Thymus (tissue), 14 donors: ENCODE measurements around the gene MYLK2. TPM values are rescaled to one million over a fixed set of nuclear protein-coding genes. Genes with fewer than 3 reads are reported as not detected.

Experiments used
- DNase-seq, 9 donors: peaks; one replicate each; pipeline ENCODE4 v3.0.0-alpha.2; 2013; ENCODE audit warnings: low spot score in 9 of 9, low read depth in 6 of 9, missing footprints in 1 of 9
- H3K27ac ChIP-seq, 2 donors: one replicate each; pipeline ENCODE4 v1.5.1; 2013; ENCODE audit warnings: control low read depth in 1 of 2, low read depth in 1 of 2, low read length in 1 of 2, mild to moderate bottlenecking in 1 of 2, moderate library complexity in 1 of 2
- H3K27me3 ChIP-seq, 2 donors: one replicate each; pipeline ENCODE4 v1.5.1; 2013; ENCODE audit warnings: low read length in 1 of 2; ENCODE audit not compliant: control insufficient read depth in 2 of 2, insufficient read depth in 1 of 2
- H3K36me3 ChIP-seq, 2 donors: one replicate each; pipeline ENCODE4 v1.5.1; 2013; ENCODE audit warnings: low read length in 1 of 2, mild to moderate bottlenecking in 1 of 2, moderate library complexity in 1 of 2; ENCODE audit not compliant: control insufficient read depth in 2 of 2, insufficient read depth in 2 of 2
- H3K4me1 ChIP-seq, 2 donors: one replicate each; pipeline ENCODE4 v1.5.1; 2013; ENCODE audit warnings: low read length in 2 of 2; ENCODE audit not compliant: control insufficient read depth in 2 of 2, insufficient read depth in 2 of 2
- H3K4me3 ChIP-seq, 2 donors: one replicate each; pipeline ENCODE4 v1.5.1; 2013; ENCODE audit warnings: low read length in 2 of 2, control low read depth in 1 of 2, mild to moderate bottlenecking in 1 of 2
- H3K9me3 ChIP-seq, 2 donors: one replicate each; pipeline ENCODE4 v1.5.1; 2013; ENCODE audit warnings: low read length in 1 of 2, mild to moderate bottlenecking in 1 of 2; ENCODE audit not compliant: control insufficient read depth in 2 of 2, insufficient read depth in 1 of 2
- WGBS: extraction: QIAGEN DNeasy Blood & Tissue Kit; methylation state at CpG from one replicate; pipeline ENCODE4 v1.1.7; 2013; 5-methylcytosine and 5-hydroxymethylcytosine counted together
- long read RNA-seq, 10 donors: transcript quantifications; one replicate each; lab custom pipeline, GENCODE V29; 2026
- polyA plus RNA-seq: library from polyadenylated mRNA; stranded (reverse); fragments of 200-250 nt; gene quantifications from one replicate; pipeline ENCODE4 v1.2.3, GENCODE V29; 2013
- total RNA-seq: library from RNA; stranded (reverse); fragments of 120-200 nt; gene quantifications from one replicate; pipeline ENCODE4 v1.2.4, GENCODE V29; 2013
- donor health status: healthy.

The MYLK2 gene
- total RNA-seq (0.66 TPM), polyA plus RNA-seq (1.4 TPM)
- long read RNA-seq, donor 1 = 0 reads
- long read RNA-seq, donor 2 = 0 reads
- long read RNA-seq, donor 3, partial matches to known transcripts = 0 of 1 reads
- long read RNA-seq, donor 3, other reads (novel, unspliced or antisense) = 0 of 1 reads
- long read RNA-seq, donor 4 = 0 reads
- long read RNA-seq, donor 5 = 0 reads
- long read RNA-seq, donor 6 = 0 reads
- long read RNA-seq, donor 7 = 0 reads
- long read RNA-seq, donor 8 = 0 reads
- long read RNA-seq, donor 9 = 0 reads
- long read RNA-seq, donor 10 = 0 reads

GRCh38 chr20:31819083-31819784 is at the start of gene MYLK2:
TSS of gene MYLK2 (plus strand) at chr20:31819356. CDS start at chr20:31819581, 225 bp downstream.
- 93% methylated on average over 16 of the region's 16 CpGs for WGBS
- H3K4me1 ChIP-seq = peaks cover 0 to 6% of the 10 kb centered on the region in 2 donors
- no peak for DNase-seq
- no peak within 1 kb of the TSS for H3K4me3 ChIP-seq
- no peaks in the 10 kb centered on the region for H3K36me3 ChIP-seq
- no peaks in the 10 kb centered on the region for H3K9me3 ChIP-seq
- H3K27me3 ChIP-seq = peaks cover 0 to 2% of the 10 kb centered on the region in 2 donors
- no peak within 1 kb of the TSS for H3K27ac ChIP-seq

GRCh38 chr20:31769681-31770080 is 49.5 kb upstream of the MYLK2 start:
- Histone ChIP-seq H3K36me3 (peaks cover 34 to 71% of the 10 kb centered on the region in 2 donors), H3K4me3 (no peak overlapping the region), H3K27ac (no peak overlapping the region), H3K9me3 (no peaks in the 10 kb centered on the region), H3K27me3 (no peaks in the 10 kb centered on the region), H3K4me1 (no peaks in the 10 kb centered on the region)
- no peak for DNase-seq
- WGBS = 97% methylated on average over 5 of the region's 5 CpGs

GRCh38 chr20:31770243-31770642 is 48.9 kb upstream of the MYLK2 start:
- WGBS = 94% methylated on average over 1 of the region's 1 CpG
- no peaks in the 10 kb centered on the region for H3K4me1 ChIP-seq
- H3K27ac ChIP-seq = no peak overlapping the region
- H3K9me3 ChIP-seq = no peaks in the 10 kb centered on the region
- H3K36me3 ChIP-seq = peaks cover 35 to 70% of the 10 kb centered on the region in 2 donors
- H3K4me3 ChIP-seq = no peak overlapping the region
- no peaks in the 10 kb centered on the region for H3K27me3 ChIP-seq
- no peak for DNase-seq

- Histone ChIP-seq H3K4me1 (no peaks in the 10 kb centered on the region), H3K9me3 (no peaks in the 10 kb centered on the region), H3K27ac (no peak overlapping the region), H3K27me3 (no peaks in the 10 kb centered on the region), H3K4me3 (no peak overlapping the region), H3K36me3 (peaks cover 32 to 79% of the 10 kb centered on the region in 2 donors)
- DNase-seq = no peak
- WGBS = 100% methylated on average over 1 of the region's 1 CpG
Measured at GRCh38 chr20:31774408-31774807, 44.7 kb upstream of the MYLK2 start.

GRCh38 chr20:31780839-31781238 is 38.3 kb upstream of the MYLK2 start:
- no peaks in the 10 kb centered on the region for H3K9me3 ChIP-seq
- WGBS = over 99% methylated on average over 2 of the region's 2 CpGs
- H3K27ac ChIP-seq = no peak overlapping the region
- no peaks in the 10 kb centered on the region for H3K27me3 ChIP-seq
- no peak overlapping the region for H3K4me3 ChIP-seq
- H3K4me1 ChIP-seq = no peaks in the 10 kb centered on the region
- no peak for DNase-seq
- H3K36me3 ChIP-seq = peaks cover 44 to 83% of the 10 kb centered on the region in 2 donors

GRCh38 chr20:31781945-31782344 is 37.2 kb upstream of the MYLK2 start:
- peaks cover 49 to 85% of the 10 kb centered on the region in 2 donors for H3K36me3 ChIP-seq
- no peaks in the 10 kb centered on the region for H3K27me3 ChIP-seq
- WGBS = 98% methylated on average over 4 of the region's 4 CpGs
- no peak for DNase-seq
- no peak overlapping the region for H3K27ac ChIP-seq
- no peaks in the 10 kb centered on the region for H3K4me1 ChIP-seq
- no peaks in the 10 kb centered on the region for H3K9me3 ChIP-seq
- no peak overlapping the region for H3K4me3 ChIP-seq

GRCh38 chr20:31784354-31785044 is 34.7 kb upstream of the MYLK2 start:
- Histone ChIP-seq H3K4me3 (no peak overlapping the region), H3K36me3 (peaks cover 51 to 85% of the 10 kb centered on the region in 2 donors), H3K27me3 (no peaks in the 10 kb centered on the region), H3K27ac (no peak overlapping the region), H3K9me3 (no peaks in the 10 kb centered on the region), H3K4me1 (no peaks in the 10 kb centered on the region)
- WGBS = 99% methylated on average over 7 of the region's 7 CpGs
- no peak for DNase-seq

GRCh38 chr20:31785089-31785488 is 34.1 kb upstream of the MYLK2 start:
- H3K4me3 ChIP-seq = no peak overlapping the region
- no peaks in the 10 kb centered on the region for H3K4me1 ChIP-seq
- peaks cover 51 to 85% of the 10 kb centered on the region in 2 donors for H3K36me3 ChIP-seq
- no peak overlapping the region for H3K27ac ChIP-seq
- H3K9me3 ChIP-seq = no peaks in the 10 kb centered on the region
- H3K27me3 ChIP-seq = no peaks in the 10 kb centered on the region
- WGBS = over 99% methylated on average over 3 of the region's 3 CpGs
- DNase-seq = no peak

- peaks cover 44 to 87% of the 10 kb centered on the region in 2 donors for H3K36me3 ChIP-seq
- H3K9me3 ChIP-seq = no peaks in the 10 kb centered on the region
- no peak overlapping the region for H3K4me3 ChIP-seq
- H3K4me1 ChIP-seq = no peaks in the 10 kb centered on the region
- H3K27ac ChIP-seq = no peak overlapping the region
- 85% methylated on average over 3 of the region's 3 CpGs for WGBS
- DNase-seq = no peak
- H3K27me3 ChIP-seq = no peaks in the 10 kb centered on the region
Measured at GRCh38 chr20:31788578-31788977, 30.6 kb upstream of the MYLK2 start.
